Measurements from ENCODE around the gene RIGI. TPM values are rescaled to one million over a fixed set of nuclear protein-coding genes. Genes with fewer than 3 reads are reported as not detected.

The RIGI gene
- total and polyA plus RNA-seq, 9 of the 15 experiments (the other 6 are each of a cell fraction or from before 2014, with no cell fraction given) = 0.27 to 1.1 (median 0.54) TPM

DNA sequence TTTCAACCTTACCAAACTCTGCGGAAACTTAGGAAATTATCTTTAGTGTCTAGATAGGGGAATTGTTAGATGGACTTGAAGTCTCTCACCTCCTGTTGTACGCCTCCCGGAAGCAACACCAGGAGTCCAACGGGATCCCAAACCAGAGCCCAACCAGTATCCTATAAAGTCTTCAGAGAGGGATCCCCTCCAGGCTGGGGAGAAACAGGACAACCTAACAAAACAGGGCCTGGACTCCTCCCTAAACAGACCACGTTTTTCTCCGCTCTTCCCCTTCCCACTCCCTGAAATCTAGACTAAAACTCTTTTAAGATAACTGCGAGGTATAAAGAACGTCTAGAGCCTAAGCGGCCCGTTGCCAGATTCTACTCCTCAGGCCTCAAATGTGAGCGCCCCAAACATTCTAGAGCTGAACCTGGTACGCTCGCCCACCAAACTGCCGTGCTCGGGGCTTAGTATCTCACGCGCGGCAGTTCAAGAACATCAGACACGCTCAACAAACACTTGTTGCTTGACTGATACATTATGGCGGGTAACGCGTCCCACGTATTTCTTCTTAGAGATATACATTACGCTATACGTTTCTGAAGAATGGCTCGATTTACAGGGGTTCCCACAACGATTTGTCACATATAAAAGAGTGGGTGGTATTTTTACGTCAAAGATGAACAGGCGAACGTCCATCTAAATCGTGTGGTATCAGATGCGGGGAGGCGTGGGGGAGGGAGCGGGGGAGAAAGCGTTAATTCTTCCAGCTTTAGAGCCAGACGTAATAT is 25.5 kb upstream of the RIGI start (continued):
- TF ChIP-seq COPS2 (conservative IDR thresholded peaks at IDR 0.05) = no peak
- no peak for TF ChIP-seq HDAC2 (IDR thresholded peaks at IDR 0.05)
- TF ChIP-seq, protein P1, sequence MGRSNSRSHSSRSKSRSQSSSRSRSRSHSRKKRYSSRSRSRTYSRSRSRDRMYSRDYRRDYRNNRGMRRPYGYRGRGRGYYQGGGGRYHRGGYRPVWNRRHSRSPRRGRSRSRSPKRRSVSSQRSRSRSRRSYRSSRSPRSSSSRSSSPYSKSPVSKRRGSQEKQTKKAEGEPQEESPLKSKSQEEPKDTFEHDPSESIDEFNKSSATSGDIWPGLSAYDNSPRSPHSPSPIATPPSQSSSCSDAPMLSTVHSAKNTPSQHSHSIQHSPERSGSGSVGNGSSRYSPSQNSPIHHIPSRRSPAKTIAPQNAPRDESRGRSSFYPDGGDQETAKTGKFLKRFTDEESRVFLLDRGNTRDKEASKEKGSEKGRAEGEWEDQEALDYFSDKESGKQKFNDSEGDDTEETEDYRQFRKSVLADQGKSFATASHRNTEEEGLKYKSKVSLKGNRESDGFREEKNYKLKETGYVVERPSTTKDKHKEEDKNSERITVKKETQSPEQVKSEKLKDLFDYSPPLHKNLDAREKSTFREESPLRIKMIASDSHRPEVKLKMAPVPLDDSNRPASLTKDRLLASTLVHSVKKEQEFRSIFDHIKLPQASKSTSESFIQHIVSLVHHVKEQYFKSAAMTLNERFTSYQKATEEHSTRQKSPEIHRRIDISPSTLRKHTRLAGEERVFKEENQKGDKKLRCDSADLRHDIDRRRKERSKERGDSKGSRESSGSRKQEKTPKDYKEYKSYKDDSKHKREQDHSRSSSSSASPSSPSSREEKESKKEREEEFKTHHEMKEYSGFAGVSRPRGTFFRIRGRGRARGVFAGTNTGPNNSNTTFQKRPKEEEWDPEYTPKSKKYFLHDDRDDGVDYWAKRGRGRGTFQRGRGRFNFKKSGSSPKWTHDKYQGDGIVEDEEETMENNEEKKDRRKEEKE (IDR thresholded peaks at IDR 0.05; ENCODE audit: borderline replicate concordance in 1 of 2, control insufficient read depth in 1 of 2, low read depth in 2 of 2, low read length in 1 of 2) = no peak
- TF ChIP-seq, protein P2, sequence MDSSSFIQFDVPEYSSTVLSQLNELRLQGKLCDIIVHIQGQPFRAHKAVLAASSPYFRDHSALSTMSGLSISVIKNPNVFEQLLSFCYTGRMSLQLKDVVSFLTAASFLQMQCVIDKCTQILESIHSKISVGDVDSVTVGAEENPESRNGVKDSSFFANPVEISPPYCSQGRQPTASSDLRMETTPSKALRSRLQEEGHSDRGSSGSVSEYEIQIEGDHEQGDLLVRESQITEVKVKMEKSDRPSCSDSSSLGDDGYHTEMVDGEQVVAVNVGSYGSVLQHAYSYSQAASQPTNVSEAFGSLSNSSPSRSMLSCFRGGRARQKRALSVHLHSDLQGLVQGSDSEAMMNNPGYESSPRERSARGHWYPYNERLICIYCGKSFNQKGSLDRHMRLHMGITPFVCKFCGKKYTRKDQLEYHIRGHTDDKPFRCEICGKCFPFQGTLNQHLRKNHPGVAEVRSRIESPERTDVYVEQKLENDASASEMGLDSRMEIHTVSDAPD (CRISPR knock-in tag; IDR thresholded peaks at IDR 0.05) = no peak
- TF ChIP-seq KDM4B (IDR thresholded peaks at IDR 0.05; ENCODE audit: borderline replicate concordance in 2 of 2, low read depth in 1 of 2) = no peak
- TF ChIP-seq, protein P3, sequence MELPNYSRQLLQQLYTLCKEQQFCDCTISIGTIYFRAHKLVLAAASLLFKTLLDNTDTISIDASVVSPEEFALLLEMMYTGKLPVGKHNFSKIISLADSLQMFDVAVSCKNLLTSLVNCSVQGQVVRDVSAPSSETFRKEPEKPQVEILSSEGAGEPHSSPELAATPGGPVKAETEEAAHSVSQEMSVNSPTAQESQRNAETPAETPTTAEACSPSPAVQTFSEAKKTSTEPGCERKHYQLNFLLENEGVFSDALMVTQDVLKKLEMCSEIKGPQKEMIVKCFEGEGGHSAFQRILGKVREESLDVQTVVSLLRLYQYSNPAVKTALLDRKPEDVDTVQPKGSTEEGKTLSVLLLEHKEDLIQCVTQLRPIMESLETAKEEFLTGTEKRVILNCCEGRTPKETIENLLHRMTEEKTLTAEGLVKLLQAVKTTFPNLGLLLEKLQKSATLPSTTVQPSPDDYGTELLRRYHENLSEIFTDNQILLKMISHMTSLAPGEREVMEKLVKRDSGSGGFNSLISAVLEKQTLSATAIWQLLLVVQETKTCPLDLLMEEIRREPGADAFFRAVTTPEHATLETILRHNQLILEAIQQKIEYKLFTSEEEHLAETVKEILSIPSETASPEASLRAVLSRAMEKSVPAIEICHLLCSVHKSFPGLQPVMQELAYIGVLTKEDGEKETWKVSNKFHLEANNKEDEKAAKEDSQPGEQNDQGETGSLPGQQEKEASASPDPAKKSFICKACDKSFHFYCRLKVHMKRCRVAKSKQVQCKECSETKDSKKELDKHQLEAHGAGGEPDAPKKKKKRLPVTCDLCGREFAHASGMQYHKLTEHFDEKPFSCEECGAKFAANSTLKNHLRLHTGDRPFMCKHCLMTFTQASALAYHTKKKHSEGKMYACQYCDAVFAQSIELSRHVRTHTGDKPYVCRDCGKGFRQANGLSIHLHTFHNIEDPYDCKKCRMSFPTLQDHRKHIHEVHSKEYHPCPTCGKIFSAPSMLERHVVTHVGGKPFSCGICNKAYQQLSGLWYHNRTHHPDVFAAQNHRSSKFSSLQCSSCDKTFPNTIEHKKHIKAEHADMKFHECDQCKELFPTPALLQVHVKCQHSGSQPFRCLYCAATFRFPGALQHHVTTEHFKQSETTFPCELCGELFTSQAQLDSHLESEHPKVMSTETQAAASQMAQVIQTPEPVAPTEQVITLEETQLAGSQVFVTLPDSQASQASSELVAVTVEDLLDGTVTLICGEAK (IDR thresholded peaks at IDR 0.05) = 0 out of 2 replicates have a peak, but pooled peaks have one; percentile 13
- TF ChIP-seq, protein P3 (CRISPR knock-in tag; IDR thresholded peaks at IDR 0.05) = no peak
- TF ChIP-seq, protein P4, sequence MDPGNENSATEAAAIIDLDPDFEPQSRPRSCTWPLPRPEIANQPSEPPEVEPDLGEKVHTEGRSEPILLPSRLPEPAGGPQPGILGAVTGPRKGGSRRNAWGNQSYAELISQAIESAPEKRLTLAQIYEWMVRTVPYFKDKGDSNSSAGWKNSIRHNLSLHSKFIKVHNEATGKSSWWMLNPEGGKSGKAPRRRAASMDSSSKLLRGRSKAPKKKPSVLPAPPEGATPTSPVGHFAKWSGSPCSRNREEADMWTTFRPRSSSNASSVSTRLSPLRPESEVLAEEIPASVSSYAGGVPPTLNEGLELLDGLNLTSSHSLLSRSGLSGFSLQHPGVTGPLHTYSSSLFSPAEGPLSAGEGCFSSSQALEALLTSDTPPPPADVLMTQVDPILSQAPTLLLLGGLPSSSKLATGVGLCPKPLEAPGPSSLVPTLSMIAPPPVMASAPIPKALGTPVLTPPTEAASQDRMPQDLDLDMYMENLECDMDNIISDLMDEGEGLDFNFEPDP (CRISPR knock-in tag; IDR thresholded peaks at IDR 0.05) = no peak
- TF ChIP-seq PHF20 (IDR thresholded peaks at IDR 0.05; ENCODE audit: partially characterized antibody) = no peak
